Naive B cell (primary cell): ENCODE measurements around the gene TGFBR1. TPM values are rescaled to one million over a fixed set of nuclear protein-coding genes. Genes with fewer than 3 reads are reported as not detected.

Experiments
- ATAC-seq, 2 donors: fragments of 150-1000 bp; cut with Tn5 transposase; 2 replicates each; pipeline ENCODE4 v1.10.0; 2021; ENCODE audit warnings: low read depth in 2 of 2, mild to moderate bottlenecking in 2 of 2, moderate library complexity in 2 of 2
- DNase-seq: peaks from one replicate; pipeline ENCODE4 v3.0.0; 2022
- H3K27ac Mint-ChIP-seq, 6 donors: one replicate each; pipeline ENCODE4 v1.8.0; 2020 to 2022; ENCODE audit warnings: mild to moderate bottlenecking in 6 of 6, mixed read lengths in 6 of 6, moderate library complexity in 5 of 6, inconsistent platforms in 2 of 6
- H3K27me3 Mint-ChIP-seq, 3 donors: one replicate each; pipeline ENCODE4 v1.8.0; 2021 to 2022; ENCODE audit warnings: mixed read lengths in 3 of 3, mild to moderate bottlenecking in 1 of 3
- H3K36me3 Mint-ChIP-seq, 2 donors: one replicate each; pipeline ENCODE4 v1.8.0; 2020 to 2022; ENCODE audit warnings: mixed read lengths in 2 of 2, inconsistent platforms in 1 of 2, mild to moderate bottlenecking in 1 of 2
- H3K4me1 Mint-ChIP-seq, 3 donors: one replicate each; pipeline ENCODE4 v1.8.0; 2020 to 2022; ENCODE audit warnings: mixed read lengths in 3 of 3, inconsistent platforms in 1 of 3, mild to moderate bottlenecking in 1 of 3, moderate library complexity in 1 of 3
- H3K4me3 Mint-ChIP-seq, 8 donors: one replicate each; pipeline ENCODE4 v1.8.0; 2020 to 2022; ENCODE audit warnings: mild to moderate bottlenecking in 8 of 8, mixed read lengths in 8 of 8, moderate library complexity in 8 of 8, inconsistent platforms in 2 of 8
- H3K9me3 Mint-ChIP-seq, 7 donors: one replicate each; pipeline ENCODE4 v1.8.0; 2020 to 2022; ENCODE audit warnings: mixed read lengths in 7 of 7, mild to moderate bottlenecking in 5 of 7, inconsistent platforms in 2 of 7, moderate library complexity in 1 of 7
- polyA plus RNA-seq, 6 donors: library from polyadenylated mRNA; unstranded; fragments of 300-500 nt; fragmentation: Illumina TruSeq; gene quantifications; one replicate each; pipeline ENCODE4 v1.2.3, GENCODE V29; 2021; ENCODE audit warnings: low read depth in 6 of 6

The TGFBR1 gene
- polyA plus RNA-seq, 6 donors from 2014 or later = 6.6 to 14.6 (median 11.3) TPM

- DNase-seq = no peak
Observed at GRCh38 chr9:99103901-99104458, 933 bp upstream of the TGFBR1 start.

GRCh38 chr9:99105152-99106043, 485 bp downstream of the TGFBR1 start:
- peak; percentile 24 to 27 for ATAC-seq
- DNase-seq = peak; percentile 48
- Mint-ChIP-seq H3K4me1 (peaks cover 39 to 56% (median 52%) of the 10 kb centered on the region in 3 donors), H3K4me3 (peak overlapping the region; percentile 78 to 92 (median 88)), H3K27ac (peak overlapping the region in 5 of 6 donors; percentile 67 to 92 (median 78)), H3K9me3 (no peaks in the 10 kb centered on the region), H3K36me3 (no peaks in the 10 kb centered on the region), H3K27me3 (no peaks in the 10 kb centered on the region)

More at GRCh38 chr9:99103901-99104458, 933 bp upstream of the TGFBR1 start:
- no peaks in the 10 kb centered on the region for H3K27me3 Mint-ChIP-seq
- peaks cover 36 to 42% (median 42%) of the 10 kb centered on the region in 3 donors for H3K4me1 Mint-ChIP-seq
- peak overlapping the region; percentile 91 to 97 (median 94) for H3K4me3 Mint-ChIP-seq
- H3K36me3 Mint-ChIP-seq = no peaks in the 10 kb centered on the region
- ATAC-seq = no peak
- peaks cover 0 to 12% (median 3%) of the 10 kb centered on the region in 7 donors for H3K9me3 Mint-ChIP-seq
- peak overlapping the region; percentile 1 to 95 (median 58) for H3K27ac Mint-ChIP-seq

GRCh38 chr9:99106044-99106375, 1.1 kb downstream of the TGFBR1 start:
- ATAC-seq (no peak), DNase-seq (no peak)
- H3K27me3 Mint-ChIP-seq = no peaks in the 10 kb centered on the region
- no peaks in the 10 kb centered on the region for H3K9me3 Mint-ChIP-seq
- peak overlapping the region; percentile 74 to 92 (median 86) for H3K4me3 Mint-ChIP-seq
- peaks cover 39 to 57% (median 53%) of the 10 kb centered on the region in 3 donors for H3K4me1 Mint-ChIP-seq
- H3K27ac Mint-ChIP-seq = peak overlapping the region in 5 of 6 donors; percentile 57 to 79 (median 73)
- no peaks in the 10 kb centered on the region for H3K36me3 Mint-ChIP-seq

- Mint-ChIP-seq H3K9me3 (no peaks in the 10 kb centered on the region), H3K36me3 (no peaks in the 10 kb centered on the region), H3K27ac (peak overlapping the region in 3 of 6 donors; percentile 3 to 73 (median 3)), H3K4me3 (peak overlapping the region; percentile 3 to 92 (median 59)), H3K27me3 (no peaks in the 10 kb centered on the region), H3K4me1 (peaks cover 48 to 67% (median 63%) of the 10 kb centered on the region in 3 donors)
- DNase-seq = no peak
- ATAC-seq = no peak
Observed at GRCh38 chr9:99107421-99107820, 2.5 kb downstream of the TGFBR1 start.

GRCh38 chr9:99108131-99108530, 3.2 kb downstream of the TGFBR1 start:
- no peak for DNase-seq
- Mint-ChIP-seq H3K36me3 (no peaks in the 10 kb centered on the region), H3K27me3 (no peaks in the 10 kb centered on the region), H3K9me3 (no peaks in the 10 kb centered on the region), H3K4me1 (peaks cover 55 to 74% (median 70%) of the 10 kb centered on the region in 3 donors), H3K27ac (peak overlapping the region in 3 of 6 donors; percentile 39 to 46 (median 41)), H3K4me3 (peak overlapping the region in 3 of 8 donors; percentile 44 to 91 (median 74))
- ATAC-seq = no peak

GRCh38 chr9:99109522-99109921, 4.6 kb downstream of the TGFBR1 start:
- Mint-ChIP-seq H3K9me3 (no peaks in the 10 kb centered on the region), H3K36me3 (no peaks in the 10 kb centered on the region), H3K4me1 (peaks cover 54 to 69% (median 61%) of the 10 kb centered on the region in 3 donors), H3K27ac (peak overlapping the region in 5 of 6 donors; percentile 21 to 85 (median 68)), H3K27me3 (no peaks in the 10 kb centered on the region), H3K4me3 (peak overlapping the region in 1 of 8 donors; percentile 4)
- DNase-seq = peak; percentile 39
- no peak for ATAC-seq

GRCh38 chr9:99112750-99113413, 8.0 kb downstream of the TGFBR1 start:
- H3K27me3 Mint-ChIP-seq = no peaks in the 10 kb centered on the region
- H3K36me3 Mint-ChIP-seq = no peaks in the 10 kb centered on the region
- H3K4me1 Mint-ChIP-seq = peaks cover 40 to 46% (median 43%) of the 10 kb centered on the region in 3 donors
- H3K9me3 Mint-ChIP-seq = no peaks in the 10 kb centered on the region
- ATAC-seq (peak; percentile 46 to 61), DNase-seq (no peak)
- H3K4me3 Mint-ChIP-seq = peak overlapping the region in 5 of 8 donors; percentile 2 to 60 (median 16)
- peak overlapping the region; percentile 2 to 73 (median 32) for H3K27ac Mint-ChIP-seq

DNA sequence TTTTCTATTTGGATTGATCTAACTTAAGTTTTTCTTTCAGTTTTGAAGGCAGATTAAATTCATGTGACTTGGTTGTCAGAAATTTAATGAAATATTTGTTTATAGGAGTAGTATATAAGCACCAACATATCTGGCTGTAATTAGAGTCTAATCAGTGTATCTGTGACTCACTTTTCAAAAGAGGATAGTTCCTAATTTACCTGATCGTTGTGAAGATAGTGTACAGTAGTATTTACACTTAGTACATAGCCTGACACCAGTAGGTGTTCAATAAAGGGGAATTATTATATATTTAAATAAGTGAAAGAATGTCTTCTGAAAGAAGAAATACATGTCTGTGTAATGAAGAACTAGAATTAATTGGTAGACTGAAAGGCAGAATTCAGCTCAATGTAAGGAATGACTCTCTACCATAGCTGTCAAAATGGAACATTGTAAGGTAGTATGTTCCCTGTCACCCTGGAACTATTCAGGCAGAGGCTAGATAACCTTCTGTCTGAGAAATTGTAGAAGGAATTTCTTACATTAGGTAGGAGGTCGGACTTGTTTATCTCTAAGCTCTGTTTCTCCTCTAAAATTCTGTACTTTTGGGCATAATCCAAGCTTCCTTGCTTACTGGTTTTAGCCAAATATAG, 8.6 kb downstream of the TGFBR1 start:
- no peaks in the 10 kb centered on the region for H3K9me3 Mint-ChIP-seq
- DNase-seq = no peak
- no peaks in the 10 kb centered on the region for H3K36me3 Mint-ChIP-seq
- peak overlapping the region in 5 of 6 donors; percentile 2 to 73 (median 48) for H3K27ac Mint-ChIP-seq
- ATAC-seq = no peak
- H3K4me3 Mint-ChIP-seq = peak overlapping the region in 5 of 8 donors; percentile 2 to 60 (median 16)
- H3K4me1 Mint-ChIP-seq = peaks cover 37 to 41% (median 38%) of the 10 kb centered on the region in 3 donors
- no peaks in the 10 kb centered on the region for H3K27me3 Mint-ChIP-seq

DNA sequence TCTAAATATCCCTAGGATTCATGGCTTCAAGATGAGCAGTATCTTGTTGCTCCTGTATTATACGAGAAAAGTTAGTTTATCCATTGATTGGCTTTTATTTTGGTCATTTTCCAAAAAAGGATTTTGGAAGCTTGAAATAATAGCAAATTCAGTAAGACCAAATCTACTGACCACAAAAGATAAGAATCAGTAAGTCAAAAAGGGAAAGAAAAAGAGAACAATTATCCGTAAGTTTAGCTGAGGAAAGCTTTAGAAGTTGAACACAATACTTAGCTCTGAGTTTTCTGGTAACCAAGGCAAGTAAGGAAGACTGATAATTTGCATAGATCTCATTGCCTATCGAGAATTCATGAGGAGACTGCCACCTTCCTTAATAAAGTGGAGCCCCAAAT, 9.1 kb downstream of the TGFBR1 start:
- no peak overlapping the region for H3K4me3 Mint-ChIP-seq
- no peaks in the 10 kb centered on the region for H3K9me3 Mint-ChIP-seq
- peaks cover 37 to 41% (median 38%) of the 10 kb centered on the region in 3 donors for H3K4me1 Mint-ChIP-seq
- no peaks in the 10 kb centered on the region for H3K36me3 Mint-ChIP-seq
- peak overlapping the region in 2 of 6 donors; percentile 30 to 46 for H3K27ac Mint-ChIP-seq
- no peaks in the 10 kb centered on the region for H3K27me3 Mint-ChIP-seq
- DNase-seq (no peak), ATAC-seq (no peak)

GRCh38 chr9:99114846-99115500, 10.1 kb downstream of the TGFBR1 start:
- Mint-ChIP-seq H3K4me3 (no peak overlapping the region), H3K36me3 (no peaks in the 10 kb centered on the region), H3K9me3 (no peaks in the 10 kb centered on the region), H3K27me3 (no peaks in the 10 kb centered on the region), H3K27ac (no peak overlapping the region), H3K4me1 (peaks cover 36 to 40% (median 39%) of the 10 kb centered on the region in 3 donors)
- no peak for ATAC-seq
- DNase-seq = no peak

GRCh38 chr9:99116003-99116411, 11.1 kb downstream of the TGFBR1 start:
- no peaks in the 10 kb centered on the region for H3K36me3 Mint-ChIP-seq
- ATAC-seq = no peak
- H3K9me3 Mint-ChIP-seq = no peaks in the 10 kb centered on the region
- no peaks in the 10 kb centered on the region for H3K27me3 Mint-ChIP-seq
- no peak overlapping the region for H3K4me3 Mint-ChIP-seq
- H3K4me1 Mint-ChIP-seq = peaks cover 45 to 47% (median 45%) of the 10 kb centered on the region in 3 donors
- no peak for DNase-seq
- H3K27ac Mint-ChIP-seq = peak overlapping the region in 1 of 6 donors; percentile 18

- Mint-ChIP-seq H3K9me3 (no peaks in the 10 kb centered on the region), H3K27ac (peak overlapping the region; percentile 0 to 93 (median 86)), H3K4me1 (peaks cover 36 to 37% (median 37%) of the 10 kb centered on the region in 3 donors), H3K36me3 (no peaks in the 10 kb centered on the region), H3K4me3 (peak overlapping the region; percentile 4 to 82 (median 73)), H3K27me3 (no peaks in the 10 kb centered on the region)
- DNase-seq = peak; percentile 53
- peak; percentile 96 to 98 for ATAC-seq
Observed at GRCh38 chr9:99118782-99119466, 14.0 kb downstream of the TGFBR1 start.
